Measurements from ENCODE around the gene HSD17B2.

The HSD17B2 gene

DNA sequence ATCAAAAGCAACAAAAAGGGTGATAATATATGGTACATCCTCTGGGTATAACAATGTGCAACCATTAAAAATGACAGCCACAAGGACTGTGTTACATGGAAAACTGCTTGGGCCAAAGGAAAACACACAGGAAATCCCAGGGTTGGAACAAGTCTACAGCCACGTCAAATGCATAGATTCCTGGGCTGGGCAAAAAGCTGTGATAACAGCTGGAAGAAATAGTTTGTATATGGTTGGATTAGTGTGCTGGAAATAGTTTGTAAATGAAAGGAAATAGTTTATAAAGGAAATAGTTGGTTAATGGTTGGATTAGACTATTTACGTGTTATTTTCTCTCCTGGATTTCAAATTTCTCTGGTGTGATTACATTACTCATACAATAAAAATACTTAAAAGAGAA, 2.6 kb downstream of the HSD17B2 start:
- TF ChIP-seq SP1 (IDR thresholded peaks at IDR 0.05) (no peak), NFRKB (IDR thresholded peaks at IDR 0.05) (no peak), FOXA1 (IDR thresholded peaks at IDR 0.05) (no peak), BHLHE40 (IDR thresholded peaks at IDR 0.05; ENCODE audit: borderline replicate concordance) (no peak), CTBP1 (IDR thresholded peaks at IDR 0.05; ENCODE audit: borderline replicate concordance) (no peak), ZNF384 (IDR thresholded peaks at IDR 0.05) (no peak), ELF4 (IDR thresholded peaks at IDR 0.05) (no peak), TARDBP (IDR thresholded peaks at IDR 0.05) (no peak), L3MBTL2 (conservative IDR thresholded peaks at IDR 0.05) (no peak), SUZ12 (IDR thresholded peaks at IDR 0.05) (no peak), LEF1 (IDR thresholded peaks at IDR 0.05; ENCODE audit: borderline replicate concordance) (no peak), FOXK2 (IDR thresholded peaks at IDR 0.05) (no peak), HDGF (IDR thresholded peaks at IDR 0.05; ENCODE audit: borderline replicate concordance) (no peak), FOXM1 (IDR thresholded peaks at IDR 0.05; ENCODE audit: borderline replicate concordance) (no peak), ARNT (IDR thresholded peaks at IDR 0.05) (no peak)
- TF ChIP-seq, protein P1, sequence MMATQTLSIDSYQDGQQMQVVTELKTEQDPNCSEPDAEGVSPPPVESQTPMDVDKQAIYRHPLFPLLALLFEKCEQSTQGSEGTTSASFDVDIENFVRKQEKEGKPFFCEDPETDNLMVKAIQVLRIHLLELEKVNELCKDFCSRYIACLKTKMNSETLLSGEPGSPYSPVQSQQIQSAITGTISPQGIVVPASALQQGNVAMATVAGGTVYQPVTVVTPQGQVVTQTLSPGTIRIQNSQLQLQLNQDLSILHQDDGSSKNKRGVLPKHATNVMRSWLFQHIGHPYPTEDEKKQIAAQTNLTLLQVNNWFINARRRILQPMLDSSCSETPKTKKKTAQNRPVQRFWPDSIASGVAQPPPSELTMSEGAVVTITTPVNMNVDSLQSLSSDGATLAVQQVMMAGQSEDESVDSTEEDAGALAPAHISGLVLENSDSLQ (IDR thresholded peaks at IDR 0.05) = no peak
- CTCF ChIA-PET = no interaction called here
- no peak for DNase-seq (ENCODE audit: extremely low spot score)
- POLR2A ChIA-PET = no interaction called here

DNA sequence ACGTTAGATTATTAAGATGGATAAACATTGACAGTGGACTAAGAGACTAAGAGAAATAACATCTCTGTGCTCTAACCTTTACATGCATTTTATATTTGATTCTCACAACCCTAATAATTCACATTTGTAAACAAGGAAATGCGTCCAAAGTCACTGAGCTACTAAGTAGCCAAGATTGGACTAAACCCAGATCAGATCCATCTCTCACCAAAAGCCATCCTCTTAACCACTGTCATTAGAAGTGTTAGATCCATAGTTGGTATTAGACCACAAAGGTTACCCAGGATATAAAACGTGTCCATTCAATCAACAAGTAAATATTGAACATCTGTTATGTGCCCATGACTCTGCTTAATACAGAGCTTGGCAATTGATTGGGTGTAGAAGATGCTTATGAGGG, 5.2 kb downstream of the HSD17B2 start:
- ChIA-PET CTCF (no interaction called here), POLR2A (no interaction called here)
- TF ChIP-seq ZNF384 (IDR thresholded peaks at IDR 0.05) = no peak
- no peak for TF ChIP-seq SP1 (IDR thresholded peaks at IDR 0.05)
- TF ChIP-seq CTBP1 (IDR thresholded peaks at IDR 0.05; ENCODE audit: borderline replicate concordance) = no peak
- no peak for TF ChIP-seq FOXA1 (IDR thresholded peaks at IDR 0.05)
- TF ChIP-seq, protein P1 (IDR thresholded peaks at IDR 0.05) = no peak
- TF ChIP-seq FOXK2 (IDR thresholded peaks at IDR 0.05) = no peak
- TF ChIP-seq BHLHE40 (IDR thresholded peaks at IDR 0.05; ENCODE audit: borderline replicate concordance) = no peak
- no peak for TF ChIP-seq L3MBTL2 (conservative IDR thresholded peaks at IDR 0.05)
- TF ChIP-seq LEF1 (IDR thresholded peaks at IDR 0.05; ENCODE audit: borderline replicate concordance) = no peak
- TF ChIP-seq ARNT (IDR thresholded peaks at IDR 0.05) = no peak
- no peak for TF ChIP-seq HDGF (IDR thresholded peaks at IDR 0.05; ENCODE audit: borderline replicate concordance)
- TF ChIP-seq TARDBP (IDR thresholded peaks at IDR 0.05) = no peak
- no peak for DNase-seq (ENCODE audit: extremely low spot score)

DNA sequence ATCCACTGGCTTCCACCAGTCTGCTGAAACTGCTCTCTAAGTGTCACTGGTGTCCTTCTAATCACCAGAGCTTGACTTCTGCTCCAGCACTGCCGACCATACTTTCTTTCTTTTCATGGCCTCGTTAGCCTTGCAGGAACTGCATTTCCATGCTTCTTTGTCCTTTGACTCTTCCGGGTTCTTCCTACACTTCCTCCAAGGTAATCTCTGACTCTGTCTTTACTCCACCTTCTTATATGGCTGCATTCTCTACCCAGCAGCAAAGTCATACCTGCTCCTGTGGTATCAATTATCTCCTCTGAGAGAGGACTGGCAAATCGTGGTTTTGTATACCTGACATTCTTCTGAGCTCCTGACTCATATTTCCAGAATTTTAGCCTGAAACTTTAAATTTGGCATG, 6.5 kb downstream of the HSD17B2 start:
- DNase-seq (ENCODE audit: extremely low spot score) = no peak
- TF ChIP-seq CTBP1 (IDR thresholded peaks at IDR 0.05; ENCODE audit: borderline replicate concordance) = no peak
- TF ChIP-seq L3MBTL2 (conservative IDR thresholded peaks at IDR 0.05) = no peak
- no peak for TF ChIP-seq TARDBP (IDR thresholded peaks at IDR 0.05)
- TF ChIP-seq, protein P1 (IDR thresholded peaks at IDR 0.05) = no peak
- TF ChIP-seq NFRKB (IDR thresholded peaks at IDR 0.05) = no peak
- TF ChIP-seq BHLHE40 (IDR thresholded peaks at IDR 0.05; ENCODE audit: borderline replicate concordance) = no peak
- TF ChIP-seq SP1 (IDR thresholded peaks at IDR 0.05) = no peak
- TF ChIP-seq FOXK2 (IDR thresholded peaks at IDR 0.05) = no peak
- no peak for TF ChIP-seq FOXM1 (IDR thresholded peaks at IDR 0.05; ENCODE audit: borderline replicate concordance)
- TF ChIP-seq HDGF (IDR thresholded peaks at IDR 0.05; ENCODE audit: borderline replicate concordance) = no peak
- TF ChIP-seq ELF4 (IDR thresholded peaks at IDR 0.05) = no peak
- TF ChIP-seq SUZ12 (IDR thresholded peaks at IDR 0.05) = no peak
- TF ChIP-seq LEF1 (IDR thresholded peaks at IDR 0.05; ENCODE audit: borderline replicate concordance) = no peak
- TF ChIP-seq ARNT (IDR thresholded peaks at IDR 0.05) = no peak
- ChIA-PET POLR2A (no interaction called here), CTCF (no interaction called here)

DNA sequence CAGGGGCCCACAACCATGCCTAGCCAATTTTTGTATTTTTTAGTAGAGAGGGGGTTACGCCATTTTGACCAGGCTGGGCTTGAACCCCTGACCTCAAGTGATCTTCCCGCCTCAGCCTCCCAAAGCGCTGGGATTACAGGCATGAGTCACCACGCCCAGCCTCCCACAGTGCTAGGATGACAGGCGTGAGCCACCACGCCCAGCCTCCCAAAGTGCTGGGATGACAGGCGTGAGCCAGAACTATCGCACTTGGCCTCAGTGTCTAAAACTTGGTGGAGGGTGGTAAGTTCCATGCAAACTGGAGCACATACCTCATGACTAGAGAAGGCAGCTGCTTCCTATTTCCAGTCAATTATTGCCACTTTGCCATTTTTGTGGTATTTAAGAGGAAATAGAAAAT, 7.1 kb downstream of the HSD17B2 start:
- no peak for DNase-seq (ENCODE audit: extremely low spot score)
- CTCF ChIA-PET = no interaction called here
- no peak for TF ChIP-seq BHLHE40 (IDR thresholded peaks at IDR 0.05; ENCODE audit: borderline replicate concordance)
- TF ChIP-seq L3MBTL2 (conservative IDR thresholded peaks at IDR 0.05) = no peak
- TF ChIP-seq ARNT (IDR thresholded peaks at IDR 0.05) = no peak
- TF ChIP-seq FOXA1 (IDR thresholded peaks at IDR 0.05) = no peak
- TF ChIP-seq SUZ12 (IDR thresholded peaks at IDR 0.05) = no peak
- no peak for TF ChIP-seq HDGF (IDR thresholded peaks at IDR 0.05; ENCODE audit: borderline replicate concordance)
- TF ChIP-seq NFRKB (IDR thresholded peaks at IDR 0.05) = no peak
- no peak for TF ChIP-seq CTBP1 (IDR thresholded peaks at IDR 0.05; ENCODE audit: borderline replicate concordance)
- TF ChIP-seq ELF4 (IDR thresholded peaks at IDR 0.05) = no peak
- no peak for TF ChIP-seq LEF1 (IDR thresholded peaks at IDR 0.05; ENCODE audit: borderline replicate concordance)
- TF ChIP-seq ZNF384 (IDR thresholded peaks at IDR 0.05) = no peak
- no peak for TF ChIP-seq FOXM1 (IDR thresholded peaks at IDR 0.05; ENCODE audit: borderline replicate concordance)
- POLR2A ChIA-PET = no interaction called here

DNA sequence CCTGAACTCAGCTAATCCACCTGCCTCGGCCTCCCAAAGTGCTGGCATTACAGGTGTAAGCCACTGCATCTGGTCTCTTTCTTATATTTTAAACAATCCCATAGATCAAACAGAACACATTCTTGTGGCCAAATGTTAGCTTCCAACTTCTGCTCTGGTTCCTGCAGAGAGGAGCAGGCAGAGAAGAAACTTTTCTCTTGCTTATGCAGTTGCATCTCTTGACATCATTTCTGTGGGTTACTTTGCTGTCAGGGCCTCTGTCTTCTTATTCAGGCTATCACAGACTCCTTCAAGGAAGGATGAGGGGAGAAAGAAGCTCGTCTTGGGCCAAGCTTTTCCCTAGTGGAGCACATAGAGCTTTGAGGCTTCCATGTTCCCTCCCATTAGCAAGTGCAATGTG, 7.8 kb downstream of the HSD17B2 start:
- DNase-seq (ENCODE audit: extremely low spot score) = no peak
- TF ChIP-seq LEF1 (IDR thresholded peaks at IDR 0.05; ENCODE audit: borderline replicate concordance) = no peak
- TF ChIP-seq NFRKB (IDR thresholded peaks at IDR 0.05) = no peak
- no peak for TF ChIP-seq TARDBP (IDR thresholded peaks at IDR 0.05)
- TF ChIP-seq FOXA1 (IDR thresholded peaks at IDR 0.05) = no peak
- TF ChIP-seq L3MBTL2 (conservative IDR thresholded peaks at IDR 0.05) = no peak
- TF ChIP-seq CTBP1 (IDR thresholded peaks at IDR 0.05; ENCODE audit: borderline replicate concordance) = no peak
- no peak for TF ChIP-seq BHLHE40 (IDR thresholded peaks at IDR 0.05; ENCODE audit: borderline replicate concordance)
- TF ChIP-seq ZNF384 (IDR thresholded peaks at IDR 0.05) = no peak
- TF ChIP-seq ARNT (IDR thresholded peaks at IDR 0.05) = no peak
- TF ChIP-seq, protein P1 (IDR thresholded peaks at IDR 0.05) = no peak
- no peak for TF ChIP-seq SP1 (IDR thresholded peaks at IDR 0.05)
- POLR2A ChIA-PET = no interaction called here
- CTCF ChIA-PET = no interaction called here
